ENCODE measurements around the gene LAIR2. TPM values are rescaled to one million over a fixed set of nuclear protein-coding genes. Genes with fewer than 3 reads are reported as not detected.

Gene LAIR2
- total and polyA plus RNA-seq, 7 experiments from 2014 or later = 0.85 to 12.8 (median 2.8) TPM; not detected in 1

DNA sequence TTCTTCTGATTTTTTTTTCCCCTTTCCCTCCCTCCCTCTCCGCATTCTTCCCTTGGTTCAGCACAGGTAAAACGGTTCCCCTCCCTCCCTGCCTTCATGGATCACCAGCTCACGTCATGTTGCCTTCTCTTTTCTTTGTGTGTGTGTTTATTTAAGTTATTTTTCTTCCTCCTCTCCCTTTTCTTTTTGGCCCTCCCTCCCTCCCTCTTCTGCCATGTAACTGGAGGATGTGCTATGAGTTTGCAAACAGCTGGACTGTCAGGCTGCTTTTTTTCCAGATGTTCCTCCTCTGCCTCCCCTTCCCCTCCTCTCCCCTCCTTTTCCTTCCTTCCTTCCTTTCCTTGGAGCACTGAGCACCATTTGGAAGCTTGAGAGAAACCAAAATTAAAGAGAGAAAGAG lies 41.0 kb upstream of the LAIR2 start:
- Histone ChIP-seq H3K36me3 (ENCODE audit: control insufficient read depth in 2 of 3, insufficient read depth in 3 of 3, low read length in 3 of 3) (peaks cover 14 to 56% (median 27%) of the 10 kb centered on the region in 3 experiments), H3K27me3 (ENCODE audit: control insufficient read depth in 2 of 2, insufficient read depth in 2 of 2, low read length in 2 of 2) (no peaks in the 10 kb centered on the region), H3K4me3 (ENCODE audit: low read length) (no peak overlapping the region), H3K9me3 (ENCODE audit: control insufficient read depth in 2 of 3, low read length in 3 of 3) (no peaks in the 10 kb centered on the region), H3K4me1 (ENCODE audit: control insufficient read depth in 2 of 2, insufficient read depth in 2 of 2, low read length in 2 of 2) (peaks cover 17 to 23% of the 10 kb centered on the region in 2 donors), H3K27ac (ENCODE audit: low read depth, low read length) (peak overlapping the region; percentile 71)
- DNase-seq (no peak), ATAC-seq (no peak)
- H3K4me3 Mint-ChIP-seq = peak overlapping the region in 8 of 10 donors; percentile 11 to 94 (median 38)
- CTCF ChIA-PET = interaction anchor here (0.6 to 0.7 kb wide), 2 partner anchors 19 to 385 kb away, joined by 3 to 4 read pairs; no protein-coding TSS in a partner anchor
- peaks cover 0 to 4% (median 0%) of the 10 kb centered on the region in 11 donors for H3K9me3 Mint-ChIP-seq
- peaks cover 22 to 42% (median 36%) of the 10 kb centered on the region in 7 donors for H3K4me1 Mint-ChIP-seq
- intact Hi-C loops (cut with micrococcal nuclease) = loop anchor here (2.0 to 10.0 kb wide), 9 partner anchors 303 to 1679 kb away; partner anchors contain the start of genes CNOT3 (in 1 of the 2), LENG1 (in 1 of the 2), PRPF31 (in 1 of the 2) and TFPT (in 1 of the 2)
- POLR2A ChIA-PET = interaction anchor here (2.4 to 5.2 kb wide), 2 partner anchors 8 to 12 kb away, joined by 7 to 67 read pairs; partner anchors contain the start of gene LENG8
- peaks cover 0 to 12% (median 0%) of the 10 kb centered on the region in 5 donors for H3K27me3 Mint-ChIP-seq
- H3K36me3 Mint-ChIP-seq = peaks cover 11 to 27% (median 13%) of the 10 kb centered on the region in 5 donors
- peak overlapping the region in 7 of 9 donors; percentile 28 to 85 (median 60) for H3K27ac Mint-ChIP-seq

DNA sequence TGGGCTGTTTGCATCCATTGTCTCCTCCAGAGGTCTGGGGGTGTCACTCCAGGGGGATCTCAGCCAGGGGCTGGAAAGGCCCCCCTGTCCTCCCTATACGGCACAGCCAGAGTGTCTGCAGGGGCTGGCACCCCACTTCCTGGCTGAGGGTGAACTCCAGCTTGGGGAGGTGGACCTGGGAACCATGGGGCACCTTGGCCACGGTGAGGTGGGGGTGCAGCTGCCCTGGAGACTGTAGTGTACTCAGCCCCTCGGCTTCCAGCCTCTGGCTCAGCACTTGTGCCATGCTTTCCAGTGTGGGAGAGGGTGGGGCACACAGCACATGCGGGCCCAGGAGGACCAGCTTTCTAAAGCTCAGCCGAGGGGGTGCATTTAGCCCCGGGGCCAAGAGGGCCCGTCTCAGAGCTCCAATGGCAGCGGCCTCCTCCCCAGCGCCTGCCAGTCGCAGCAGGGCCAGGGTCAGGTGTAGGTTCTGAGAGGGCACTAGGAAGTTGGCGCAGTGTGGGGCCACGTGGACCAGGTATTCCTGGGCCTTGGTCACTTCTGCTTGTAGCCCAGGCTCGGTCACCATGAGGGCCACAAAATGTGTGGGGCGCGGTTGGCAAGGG lies 40.5 kb upstream of the LAIR2 start:
- intact Hi-C loops (cut with micrococcal nuclease) = loop anchor here (2.0 to 10.0 kb wide), 9 partner anchors 303 to 1679 kb away; partner anchors contain the start of genes CNOT3 (in 1 of the 2), LENG1 (in 1 of the 2), PRPF31 (in 1 of the 2) and TFPT (in 1 of the 2)
- Mint-ChIP-seq H3K4me1 (peaks cover 22 to 42% (median 36%) of the 10 kb centered on the region in 7 donors), H3K9me3 (peaks cover 0 to 5% (median 0%) of the 10 kb centered on the region in 11 donors), H3K27ac (peak overlapping the region in 7 of 9 donors; percentile 28 to 85 (median 60)), H3K36me3 (peaks cover 11 to 27% (median 13%) of the 10 kb centered on the region in 5 donors), H3K4me3 (peak overlapping the region; percentile 11 to 94 (median 41)), H3K27me3 (peaks cover 0 to 12% (median 0%) of the 10 kb centered on the region in 5 donors)
- Histone ChIP-seq H3K9me3 (ENCODE audit: control insufficient read depth in 2 of 3, low read length in 3 of 3) (no peaks in the 10 kb centered on the region), H3K36me3 (ENCODE audit: control insufficient read depth in 2 of 3, insufficient read depth in 3 of 3, low read length in 3 of 3) (peaks cover 14 to 51% (median 24%) of the 10 kb centered on the region in 3 experiments), H3K27ac (ENCODE audit: low read depth, low read length) (peak overlapping the region; percentile 71), H3K4me1 (ENCODE audit: control insufficient read depth in 2 of 2, insufficient read depth in 2 of 2, low read length in 2 of 2) (peaks cover 17 to 23% of the 10 kb centered on the region in 2 donors), H3K4me3 (ENCODE audit: low read length) (no peak overlapping the region), H3K27me3 (ENCODE audit: control insufficient read depth in 2 of 2, insufficient read depth in 2 of 2, low read length in 2 of 2) (no peaks in the 10 kb centered on the region)
- POLR2A ChIA-PET = interaction anchor here (1.9 to 5.2 kb wide), 3 partner anchors 7 to 12 kb away, joined by 5 to 67 read pairs (median 7); partner anchors contain the start of gene LENG8
- ATAC-seq (no peak), DNase-seq (peak in 1 of 9 donors; percentile 16)
- CTCF ChIA-PET = interaction anchor here (0.6 kb wide), 2 partner anchors 15 to 19 kb away, joined by 3 read pairs; no protein-coding TSS in a partner anchor

DNA sequence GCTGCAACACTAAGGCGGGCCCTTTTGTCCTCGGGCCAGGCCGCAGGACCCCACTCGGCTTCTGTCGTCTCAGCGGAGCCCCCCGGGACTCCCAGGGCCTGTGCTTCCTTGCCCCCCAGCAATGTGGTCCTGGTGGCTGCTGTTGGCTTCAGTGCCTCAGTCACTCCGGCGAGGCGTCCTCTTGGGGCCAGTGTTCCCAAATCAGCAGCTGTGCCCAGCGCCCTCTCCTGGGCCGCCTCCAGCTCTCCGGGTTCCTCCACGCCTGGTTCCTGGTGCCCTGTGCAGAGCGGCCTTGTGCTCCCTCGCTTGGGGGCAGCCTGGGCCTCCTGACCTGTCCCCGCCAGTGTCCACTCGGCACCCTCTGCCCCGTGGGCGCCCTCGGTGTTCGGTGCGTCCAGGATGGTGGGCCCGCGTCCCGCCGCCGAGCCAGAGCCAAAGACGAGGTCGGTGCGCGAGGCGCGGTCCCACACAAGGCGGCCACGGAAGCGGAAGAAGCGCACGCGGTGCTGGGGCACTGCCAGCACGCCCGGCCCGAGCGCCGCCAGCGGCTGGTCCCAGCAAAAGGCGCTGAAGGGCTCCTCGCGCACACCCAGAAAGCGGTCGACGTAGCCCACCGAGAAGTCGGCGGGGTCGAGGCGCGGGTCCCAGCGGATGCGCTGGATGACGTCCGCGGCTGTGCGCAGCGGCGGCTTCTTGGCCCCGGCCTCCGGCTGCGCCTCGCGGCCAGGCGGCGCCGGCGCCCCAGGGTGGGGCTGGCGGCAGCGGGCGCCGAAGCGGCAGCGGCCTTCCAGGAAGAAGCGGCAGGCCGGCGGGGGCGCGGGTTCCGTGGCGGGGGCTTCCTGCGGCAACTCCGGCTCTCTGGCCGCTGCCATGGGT lies 39.7 kb upstream of the LAIR2 start:
- H3K9me3 ChIP-seq (ENCODE audit: control insufficient read depth in 2 of 3, low read length in 3 of 3) = no peaks in the 10 kb centered on the region
- peak; percentile 49 to 72 (median 68) for DNase-seq
- peak; percentile 48 for ATAC-seq
- H3K4me1 Mint-ChIP-seq = peaks cover 22 to 42% (median 36%) of the 10 kb centered on the region in 7 donors
- H3K27me3 ChIP-seq (ENCODE audit: control insufficient read depth in 2 of 2, insufficient read depth in 2 of 2, low read length in 2 of 2) = peaks cover 0 to 2% of the 10 kb centered on the region in 2 donors
- H3K27ac ChIP-seq (ENCODE audit: low read depth, low read length) = peak overlapping the region; percentile 71
- peak overlapping the region in 8 of 9 donors; percentile 28 to 95 (median 82) for H3K27ac Mint-ChIP-seq
- peak overlapping the region; percentile 88 for H3K4me3 ChIP-seq (ENCODE audit: low read length)
- peaks cover 13 to 43% (median 20%) of the 10 kb centered on the region in 3 experiments for H3K36me3 ChIP-seq (ENCODE audit: control insufficient read depth in 2 of 3, insufficient read depth in 3 of 3, low read length in 3 of 3)
- POLR2A ChIA-PET = interaction anchor here (0.5 to 5.2 kb wide), 4 partner anchors 8 to 101 kb away, joined by 3 to 67 read pairs (median 6); partner anchors contain the start of gene LENG8
- H3K4me3 Mint-ChIP-seq = peak overlapping the region; percentile 59 to 94 (median 88)
- intact Hi-C loops (cut with micrococcal nuclease) = loop anchor here (1.0 to 10.0 kb wide), 12 partner anchors 14 to 1678 kb away; partner anchors contain the start of genes CNOT3 (in 2 of the 2), LENG8 (in 2 of the 2), LENG1 (in 1 of the 2) and PRPF31 (in 1 of the 2)
- CTCF ChIA-PET = interaction anchor here (0.6 to 0.9 kb wide), 2 partner anchors 14 to 15 kb away, joined by 3 read pairs; no protein-coding TSS in a partner anchor
- peaks cover 17 to 23% of the 10 kb centered on the region in 2 donors for H3K4me1 ChIP-seq (ENCODE audit: control insufficient read depth in 2 of 2, insufficient read depth in 2 of 2, low read length in 2 of 2)
- H3K36me3 Mint-ChIP-seq = peaks cover 11 to 27% (median 13%) of the 10 kb centered on the region in 5 donors
- peaks cover 0 to 17% (median 0%) of the 10 kb centered on the region in 5 donors for H3K27me3 Mint-ChIP-seq
- H3K9me3 Mint-ChIP-seq = peaks cover 0 to 5% (median 0%) of the 10 kb centered on the region in 11 donors

DNA sequence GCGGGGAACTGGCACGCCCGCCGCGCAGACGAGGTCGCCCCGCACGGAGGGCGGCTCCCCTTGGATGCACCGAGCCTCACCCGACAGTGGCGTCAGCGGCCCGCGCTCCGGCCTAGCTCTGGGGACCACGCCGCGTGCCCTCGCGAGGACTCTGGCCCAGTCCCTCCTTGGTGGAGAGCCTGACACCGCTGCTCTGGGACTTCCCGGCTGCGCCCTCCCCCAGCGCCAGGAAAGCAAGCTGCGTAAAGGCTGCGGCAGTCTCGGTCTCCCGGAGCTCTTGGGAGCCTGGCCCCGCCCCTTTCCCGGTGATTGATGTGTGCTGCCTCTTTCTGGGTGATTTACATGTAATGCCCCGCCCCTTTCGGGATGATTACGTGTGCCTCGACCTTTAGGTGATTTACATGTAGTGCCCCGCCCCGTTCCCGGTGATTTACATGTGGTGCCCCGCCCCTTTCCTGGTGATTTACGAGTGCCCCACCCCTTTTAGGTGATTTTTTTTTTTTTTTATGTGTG lies 39.0 kb upstream of the LAIR2 start, which contains the start of gene LENG9:
TSS of gene LENG9 (minus strand) at position 248 of the 513 bp plus-strand sequence. CDS start 252 bp downstream, outside the sequence.
- Mint-ChIP-seq H3K4me3 (peak within 1 kb of the TSS; percentile 84 to 95 (median 92)), H3K4me1 (peaks cover 16 to 35% (median 33%) of the 10 kb centered on the region in 7 donors), H3K36me3 (peaks cover 6 to 20% (median 10%) of the 10 kb centered on the region in 5 donors), H3K27ac (peak within 1 kb of the TSS; percentile 86 to 98 (median 93)), H3K9me3 (peaks cover 0 to 5% (median 0%) of the 10 kb centered on the region in 11 donors), H3K27me3 (peaks cover 5 to 23% (median 7%) of the 10 kb centered on the region in 5 donors)
- Histone ChIP-seq H3K4me1 (ENCODE audit: control insufficient read depth in 2 of 2, insufficient read depth in 2 of 2, low read length in 2 of 2) (peaks cover 17 to 23% of the 10 kb centered on the region in 2 donors), H3K27me3 (ENCODE audit: control insufficient read depth in 2 of 2, insufficient read depth in 2 of 2, low read length in 2 of 2) (peaks cover 0 to 3% of the 10 kb centered on the region in 2 donors), H3K9me3 (ENCODE audit: control insufficient read depth in 2 of 3, low read length in 3 of 3) (no peaks in the 10 kb centered on the region), H3K36me3 (ENCODE audit: control insufficient read depth in 2 of 3, insufficient read depth in 3 of 3, low read length in 3 of 3) (peaks cover 7 to 36% (median 13%) of the 10 kb centered on the region in 3 experiments), H3K27ac (ENCODE audit: low read depth, low read length) (peak within 1 kb of the TSS; percentile 71), H3K4me3 (ENCODE audit: low read length) (peak within 1 kb of the TSS; percentile 88)
- DNase-seq = peak; percentile 73 to 97 (median 87)
- peak; percentile 81 for ATAC-seq
- ChIA-PET CTCF (interaction anchor here (0.9 kb wide), 1 partner anchor 15 kb away, joined by 3 read pairs; no protein-coding TSS in a partner anchor), POLR2A (interaction anchor here (0.5 to 5.2 kb wide), 4 partner anchors 9 to 102 kb away, joined by 3 to 67 read pairs (median 6); partner anchors contain the start of gene LENG8)
- intact Hi-C loops (cut with micrococcal nuclease) = loop anchor here (1.0 to 10.0 kb wide), 13 partner anchors 14 to 1677 kb away; partner anchors contain the start of genes CNOT3 (in 2 of the 2), LENG8 (in 2 of the 2), LENG1 (in 1 of the 2) and PRPF31 (in 1 of the 2)

DNA sequence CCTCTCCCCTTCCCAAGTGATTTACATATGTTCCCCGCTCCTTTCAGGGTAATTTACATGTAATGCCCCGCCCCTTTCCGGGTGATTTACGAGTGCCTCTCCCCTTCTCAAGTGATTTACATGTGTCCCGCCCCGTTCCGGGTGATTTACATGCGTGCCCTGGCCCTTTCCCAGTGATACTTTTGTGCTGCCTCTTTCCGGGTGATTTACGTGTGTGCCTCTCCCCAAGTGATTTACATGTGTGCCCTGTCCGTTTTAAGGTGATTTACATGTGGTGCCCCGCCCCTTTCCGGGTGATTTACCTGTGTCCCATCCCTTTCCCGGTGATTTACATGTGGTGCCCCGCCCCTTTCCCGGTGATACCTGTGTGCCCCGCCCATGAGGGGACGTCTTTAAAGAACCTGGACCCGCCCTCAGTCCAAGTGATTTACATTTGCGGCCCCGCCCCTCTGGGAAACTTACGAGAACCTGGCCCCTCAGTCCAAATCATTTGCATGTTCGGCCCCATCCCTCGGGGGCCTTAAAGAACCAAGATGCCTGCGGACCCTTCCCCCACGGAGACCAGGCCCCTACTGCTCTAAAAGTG lies 38.5 kb upstream of the LAIR2 start:
- peak overlapping the region; percentile 86 to 98 (median 93) for H3K27ac Mint-ChIP-seq
- CTCF ChIA-PET = interaction anchor here (0.9 kb wide), 1 partner anchor 16 kb away, joined by 3 read pairs; no protein-coding TSS in a partner anchor
- peaks cover under 1 to 14% (median 4%) of the 10 kb centered on the region in 5 donors for H3K36me3 Mint-ChIP-seq
- peaks cover 5 to 29% (median 12%) of the 10 kb centered on the region in 5 donors for H3K27me3 Mint-ChIP-seq
- H3K9me3 ChIP-seq (ENCODE audit: control insufficient read depth in 2 of 3, low read length in 3 of 3) = no peaks in the 10 kb centered on the region
- ATAC-seq (peak; percentile 64), DNase-seq (peak in 8 of 9 donors; percentile 51 to 88 (median 79))
- intact Hi-C loops (cut with micrococcal nuclease) = loop anchor here (1.0 to 10.0 kb wide), 9 partner anchors 274 to 1499 kb away; partner anchors contain the start of genes CNOT3 (in 1 of the 2), PRPF31 (in 1 of the 2), TFPT (in 1 of the 2) and ZNF628 (in 1 of the 2)
- H3K9me3 Mint-ChIP-seq = peaks cover 0 to 5% (median 0%) of the 10 kb centered on the region in 11 donors
- H3K4me3 Mint-ChIP-seq = peak overlapping the region; percentile 84 to 95 (median 92)
- H3K4me3 ChIP-seq (ENCODE audit: low read length) = peak overlapping the region; percentile 88
- H3K4me1 ChIP-seq (ENCODE audit: control insufficient read depth in 2 of 2, insufficient read depth in 2 of 2, low read length in 2 of 2) = peaks cover 17 to 23% of the 10 kb centered on the region in 2 donors
- peaks cover 11 to 30% (median 29%) of the 10 kb centered on the region in 7 donors for H3K4me1 Mint-ChIP-seq
- H3K27me3 ChIP-seq (ENCODE audit: control insufficient read depth in 2 of 2, insufficient read depth in 2 of 2, low read length in 2 of 2) = peaks cover 0 to 3% of the 10 kb centered on the region in 2 donors
- H3K36me3 ChIP-seq (ENCODE audit: control insufficient read depth in 2 of 3, insufficient read depth in 3 of 3, low read length in 3 of 3) = peaks cover 1 to 31% (median 7%) of the 10 kb centered on the region in 3 experiments
- POLR2A ChIA-PET = interaction anchor here (1.9 to 5.2 kb wide), 3 partner anchors 9 to 14 kb away, joined by 5 to 67 read pairs (median 7); partner anchors contain the start of gene LENG8
- peak overlapping the region; percentile 71 for H3K27ac ChIP-seq (ENCODE audit: low read depth, low read length)
